PFSK-1 (cell line): Measurements from ENCODE around the gene RNF115.

Source experiments
- FOXP2 ChIP-seq: optimal IDR thresholded peaks from 2 replicates; pipeline ENCODE3; 2011; ENCODE audit warnings: borderline replicate concordance, control low read depth, inconsistent platforms; ENCODE audit not compliant: insufficient read depth; ENCODE audit errors: extremely low read length, extremely low read depth
- POLR2AphosphoS5 ChIP-seq: IDR thresholded peaks from 2 replicates; pipeline ENCODE4 v1.6.1; 2012; ENCODE audit warnings: low read depth, mild to moderate bottlenecking, control low read depth, low read length, moderate library complexity
- REST ChIP-seq, 2 experiments: IDR thresholded peaks; 2 replicates each; pipeline versions ENCODE4 v1.6.1 to v1.8.0; 2011 to 2012; ENCODE audit warnings: low read depth in 2 of 2, low read length in 2 of 2, control low read depth in 1 of 2, inconsistent platforms in 1 of 2, mild to moderate bottlenecking in 1 of 2, moderate library complexity in 1 of 2; ENCODE audit not compliant: insufficient read depth in 1 of 2
- SIN3A ChIP-seq: IDR thresholded peaks from 2 replicates; pipeline ENCODE4 v1.6.1; 2012; ENCODE audit warnings: mild to moderate bottlenecking, low read length, moderate library complexity, borderline replicate concordance; ENCODE audit not compliant: insufficient read depth
- TAF1 ChIP-seq: IDR thresholded peaks from 2 replicates; pipeline ENCODE4 v1.6.1; 2012; ENCODE audit warnings: low read length, control low read depth, borderline replicate concordance; ENCODE audit not compliant: insufficient read depth

The RNF115 gene

GRCh38 chr1:145845514-145846161 lies 21.7 kb upstream of the RNF115 start, which contains the start of gene NUDT17:
Gene NUDT17, plus strand, starts transcription at chr1:145845630. Its CDS starts 11 bp downstream, at chr1:145845641.
- TF ChIP-seq SIN3A: no peak
- TF ChIP-seq FOXP2: peak; percentile 73
- peak; percentile 67; the same call in 1 of the 2 replicates for TF ChIP-seq POLR2AphosphoS5

- TF ChIP-seq TAF1 (no peak), REST (IDR thresholded peaks at IDR 0.05; ENCODE audit: insufficient read depth in 1 of 2, low read depth in 2 of 2, low read length in 2 of 2) (no peak), POLR2AphosphoS5 (0 out of 2 replicates have a peak, but pooled peaks have one; percentile 14), FOXP2 (no peak), SIN3A (no peak)
These were observed 21.2 kb upstream of the RNF115 start for GRCh38 chr1:145845144-145845513.

GRCh38 chr1:145843031-145843430 lies 19.1 kb upstream of the RNF115 start:
- TF ChIP-seq TAF1 (no peak), POLR2AphosphoS5 (no peak), SIN3A (no peak), REST (IDR thresholded peaks at IDR 0.05; ENCODE audit: insufficient read depth in 1 of 2, low read depth in 2 of 2, low read length in 2 of 2) (no peak), FOXP2 (no peak)

GRCh38 chr1:145837656-145838055 lies 13.8 kb upstream of the RNF115 start:
- TF ChIP-seq SIN3A (no peak), TAF1 (no peak), FOXP2 (no peak), POLR2AphosphoS5 (no peak)

GRCh38 chr1:145828367-145829026 lies 4.6 kb upstream of the RNF115 start:
- TF ChIP-seq SIN3A: no peak
- no peak for TF ChIP-seq REST (IDR thresholded peaks at IDR 0.05; ENCODE audit: insufficient read depth in 1 of 2, low read depth in 2 of 2, low read length in 2 of 2)
- TF ChIP-seq TAF1: no peak
- TF ChIP-seq FOXP2: no peak
- no peak for TF ChIP-seq POLR2AphosphoS5

GRCh38 chr1:145827966-145828365 lies 4.1 kb upstream of the RNF115 start:
- TF ChIP-seq FOXP2 (no peak), REST (IDR thresholded peaks at IDR 0.05; ENCODE audit: insufficient read depth in 1 of 2, low read depth in 2 of 2, low read length in 2 of 2) (no peak), POLR2AphosphoS5 (no peak), TAF1 (no peak), SIN3A (no peak)
